Measurements from ENCODE around the gene CD4.
"Not testable (repeated sequence)": the region's sequence is repeated elsewhere in the genome, so short reads cannot be mapped to it uniquely, and the experiment has no call there.

Gene CD4

DNA sequence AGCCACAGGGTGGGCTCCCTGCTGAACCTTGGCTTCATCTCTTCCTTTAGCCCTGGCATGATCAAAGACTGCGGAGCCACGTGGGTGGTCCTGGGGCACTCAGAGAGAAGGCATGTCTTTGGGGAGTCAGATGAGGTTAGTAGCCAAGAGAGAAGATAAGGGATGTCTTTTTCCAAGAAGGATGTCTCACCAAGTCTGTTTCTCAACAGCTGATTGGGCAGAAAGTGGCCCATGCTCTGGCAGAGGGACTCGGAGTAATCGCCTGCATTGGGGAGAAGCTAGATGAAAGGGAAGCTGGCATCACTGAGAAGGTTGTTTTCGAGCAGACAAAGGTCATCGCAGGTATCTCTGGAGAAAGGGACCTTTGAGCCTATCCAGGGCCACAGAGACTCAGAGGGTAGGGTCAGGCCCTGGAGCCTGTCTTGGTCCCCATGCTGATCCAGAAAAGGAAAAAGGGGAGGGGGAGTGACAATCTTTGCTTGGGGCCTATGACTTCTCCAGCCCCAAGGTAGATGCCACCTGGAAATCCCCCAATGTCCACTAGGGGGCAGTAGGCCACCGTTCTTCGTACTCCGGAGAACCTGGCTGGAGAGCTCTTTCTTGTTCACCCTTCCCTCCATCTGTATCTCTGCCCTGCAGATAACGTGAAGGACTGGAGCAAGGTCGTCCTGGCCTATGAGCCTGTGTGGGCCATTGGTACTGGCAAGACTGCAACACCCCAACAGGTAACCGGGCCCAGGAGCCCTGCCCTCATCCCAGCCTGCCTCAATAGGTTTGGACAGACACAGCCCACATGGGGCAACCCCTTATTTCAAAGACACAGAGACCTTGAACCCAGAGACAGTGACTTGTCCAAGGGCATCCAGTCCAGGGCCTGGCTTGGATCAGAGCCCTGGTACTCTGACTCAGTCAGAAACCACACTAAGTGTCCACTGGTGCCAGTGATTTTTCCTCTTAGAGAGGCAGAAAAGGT, 80.0 kb downstream of the CD4 start:
- peak; percentile 72 to 79 for DNase-seq

GRCh38 chr12:6870304-6870703, 81.0 kb downstream of the CD4 start:
- DNase-seq, result not testable (repeated sequence)
